ENCODE results near the gene GAPVD1. TPM values are rescaled to one million over a fixed set of nuclear protein-coding genes. Genes with fewer than 3 reads are reported as not detected.

GAPVD1 gene
- total and polyA plus RNA-seq, 2 of the 13 experiments (the other 11 are each of a cell fraction or from before 2014, with no cell fraction given), result 11.1 to 33.2 TPM

- TF ChIP-seq NFAT5 (CRISPR knock-in tag; IDR thresholded peaks at IDR 0.05), result no peak
- TF ChIP-seq FOXK1 (CRISPR knock-in tag; IDR thresholded peaks at IDR 0.05; ENCODE audit: borderline replicate concordance, low read depth), result peak; percentile 88
- TF ChIP-seq HNF4G (IDR thresholded peaks at IDR 0.05; ENCODE audit: borderline replicate concordance, low read depth, low read length), result peak; percentile 91
- peak; percentile 83; the same call in 1 of the 2 replicates for TF ChIP-seq HNF4G (CRISPR knock-in tag; IDR thresholded peaks at IDR 0.05; ENCODE audit: borderline replicate concordance, low read depth)
- TF ChIP-seq ZNF776 (CRISPR knock-in tag; IDR thresholded peaks at IDR 0.05), result no peak
- TF ChIP-seq MAFG (CRISPR knock-in tag; IDR thresholded peaks at IDR 0.05), result 0 out of 2 replicates have a peak, but pooled peaks have one; percentile 64
- TF ChIP-seq DPF2 (CRISPR knock-in tag; IDR thresholded peaks at IDR 0.05; ENCODE audit: borderline replicate concordance, low read depth), result peak; percentile 67; the same call in 1 of the 2 replicates
- TF ChIP-seq ZNF670 (CRISPR knock-in tag; IDR thresholded peaks at IDR 0.05; ENCODE audit: borderline replicate concordance), result 0 out of 2 replicates have a peak, but pooled peaks have one; percentile 52
- TF ChIP-seq POGZ (CRISPR knock-in tag; IDR thresholded peaks at IDR 0.05), result no peak
- peak; percentile 70; the same call in 1 of the 2 replicates for TF ChIP-seq FOXO1 (CRISPR knock-in tag; IDR thresholded peaks at IDR 0.05)
- peak; percentile 94 for TF ChIP-seq MIXL1 (CRISPR knock-in tag; IDR thresholded peaks at IDR 0.05)
- TF ChIP-seq ZNF543 (CRISPR knock-in tag; IDR thresholded peaks at IDR 0.05), result no peak
- TF ChIP-seq FOXO4 (CRISPR knock-in tag; conservative IDR thresholded peaks at IDR 0.05), result no peak
- TF ChIP-seq ATF4 (CRISPR knock-in tag; IDR thresholded peaks at IDR 0.05), result peak in 1 of 2 experiments; percentile 81; a peak in 2 of 4 replicates
- peak; percentile 88 for TF ChIP-seq NCOA2 (CRISPR knock-in tag; IDR thresholded peaks at IDR 0.05)
- TF ChIP-seq THRA (CRISPR knock-in tag; IDR thresholded peaks at IDR 0.05; ENCODE audit: borderline replicate concordance), result peak; percentile 38; the same call in 1 of the 2 replicates
- no peak for TF ChIP-seq ZNF326 (CRISPR knock-in tag; IDR thresholded peaks at IDR 0.05; ENCODE audit: borderline replicate concordance)
Observed at GRCh38 chr9:125272697-125273096, 11.1 kb downstream of the GAPVD1 start (continued).
